Measurements from ENCODE around the gene TTC13. TPM values are rescaled to one million over a fixed set of nuclear protein-coding genes. Genes with fewer than 3 reads are reported as not detected.
A peak's percentile ranks its signal among the peaks of the same experiment; 100 is the strongest.

Gene TTC13
- total and polyA plus RNA-seq, 2 of the 13 experiments (the other 11 are each of a cell fraction or from before 2014, with no cell fraction given), result 5.8 to 15.9 TPM

DNA sequence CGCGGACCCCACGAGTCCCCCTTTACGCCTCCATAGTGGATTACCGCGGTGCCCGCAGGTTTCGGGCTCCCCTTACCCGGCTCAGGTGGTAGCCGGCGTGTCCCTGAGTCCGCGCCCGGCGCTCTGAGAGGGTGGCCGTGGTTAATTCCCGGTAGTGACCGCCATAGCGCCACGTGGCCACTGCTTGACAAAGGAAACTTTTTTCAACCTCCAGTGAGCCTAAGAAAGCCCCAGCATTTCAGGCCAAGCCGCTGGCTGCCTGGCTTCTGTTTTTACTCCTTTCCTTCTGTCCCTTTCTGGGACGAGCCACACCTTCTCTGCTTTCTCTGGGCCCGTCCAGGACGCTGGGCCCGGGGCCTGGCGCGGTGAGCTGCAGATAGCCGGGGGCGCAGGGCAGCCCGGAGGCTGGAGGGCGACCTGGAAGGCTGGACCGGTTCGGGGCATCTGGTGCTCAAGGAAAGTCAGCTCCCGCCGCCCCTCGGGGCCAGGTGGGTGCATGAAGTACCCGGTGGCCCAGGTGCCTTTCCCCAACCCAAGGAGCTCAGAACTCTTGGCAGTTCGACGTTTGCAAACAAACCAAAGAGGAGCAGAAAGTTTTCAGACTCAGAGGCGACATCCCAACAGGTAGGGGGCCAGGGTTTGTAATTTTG lies 109.8 kb downstream of the TTC13 start (continued):
- TF ChIP-seq, protein P1, sequence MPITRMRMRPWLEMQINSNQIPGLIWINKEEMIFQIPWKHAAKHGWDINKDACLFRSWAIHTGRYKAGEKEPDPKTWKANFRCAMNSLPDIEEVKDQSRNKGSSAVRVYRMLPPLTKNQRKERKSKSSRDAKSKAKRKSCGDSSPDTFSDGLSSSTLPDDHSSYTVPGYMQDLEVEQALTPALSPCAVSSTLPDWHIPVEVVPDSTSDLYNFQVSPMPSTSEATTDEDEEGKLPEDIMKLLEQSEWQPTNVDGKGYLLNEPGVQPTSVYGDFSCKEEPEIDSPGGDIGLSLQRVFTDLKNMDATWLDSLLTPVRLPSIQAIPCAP (CRISPR knock-in tag; IDR thresholded peaks at IDR 0.05; ENCODE audit: low read depth), result no peak
- TF ChIP-seq ZNF720 (CRISPR knock-in tag; IDR thresholded peaks at IDR 0.05) (no peak), ZFX (CRISPR knock-in tag; IDR thresholded peaks at IDR 0.05; ENCODE audit: low read depth) (peak; percentile 79), ARNT (IDR thresholded peaks at IDR 0.05) (no peak), CHCHD3 (CRISPR knock-in tag; IDR thresholded peaks at IDR 0.05) (no peak), ZNF546 (CRISPR knock-in tag; conservative IDR thresholded peaks at IDR 0.05) (peak; percentile 63), ASH2L (IDR thresholded peaks at IDR 0.05; ENCODE audit: insufficient read length, low read depth, low read length) (no peak), SPEN (CRISPR knock-in tag; IDR thresholded peaks at IDR 0.05; ENCODE audit: low read depth) (no peak; the same call in 1 of the 2 replicates), ZNF484 (CRISPR knock-in tag; IDR thresholded peaks at IDR 0.05; ENCODE audit: borderline replicate concordance, low read depth) (no peak), DR1 (CRISPR knock-in tag; IDR thresholded peaks at IDR 0.05) (peak; percentile 39; the same call in 1 of the 2 replicates), PITX1 (CRISPR knock-in tag; IDR thresholded peaks at IDR 0.05) (0 out of 2 replicates have a peak, but pooled peaks have one; percentile 50)
- TF ChIP-seq, protein P2, sequence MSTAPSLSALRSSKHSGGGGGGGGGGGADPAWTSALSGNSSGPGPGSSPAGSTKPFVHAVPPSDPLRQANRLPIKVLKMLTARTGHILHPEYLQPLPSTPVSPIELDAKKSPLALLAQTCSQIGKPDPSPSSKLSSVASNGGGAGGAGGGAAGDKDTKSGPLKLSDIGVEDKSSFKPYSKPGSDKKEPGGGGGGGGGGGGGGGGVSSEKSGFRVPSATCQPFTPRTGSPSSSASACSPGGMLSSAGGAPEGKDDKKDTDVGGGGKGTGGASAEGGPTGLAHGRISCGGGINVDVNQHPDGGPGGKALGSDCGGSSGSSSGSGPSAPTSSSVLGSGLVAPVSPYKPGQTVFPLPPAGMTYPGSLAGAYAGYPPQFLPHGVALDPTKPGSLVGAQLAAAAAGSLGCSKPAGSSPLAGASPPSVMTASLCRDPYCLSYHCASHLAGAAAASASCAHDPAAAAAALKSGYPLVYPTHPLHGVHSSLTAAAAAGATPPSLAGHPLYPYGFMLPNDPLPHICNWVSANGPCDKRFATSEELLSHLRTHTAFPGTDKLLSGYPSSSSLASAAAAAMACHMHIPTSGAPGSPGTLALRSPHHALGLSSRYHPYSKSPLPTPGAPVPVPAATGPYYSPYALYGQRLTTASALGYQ (CRISPR knock-in tag; IDR thresholded peaks at IDR 0.05), result no peak
- TF ChIP-seq, protein P3, sequence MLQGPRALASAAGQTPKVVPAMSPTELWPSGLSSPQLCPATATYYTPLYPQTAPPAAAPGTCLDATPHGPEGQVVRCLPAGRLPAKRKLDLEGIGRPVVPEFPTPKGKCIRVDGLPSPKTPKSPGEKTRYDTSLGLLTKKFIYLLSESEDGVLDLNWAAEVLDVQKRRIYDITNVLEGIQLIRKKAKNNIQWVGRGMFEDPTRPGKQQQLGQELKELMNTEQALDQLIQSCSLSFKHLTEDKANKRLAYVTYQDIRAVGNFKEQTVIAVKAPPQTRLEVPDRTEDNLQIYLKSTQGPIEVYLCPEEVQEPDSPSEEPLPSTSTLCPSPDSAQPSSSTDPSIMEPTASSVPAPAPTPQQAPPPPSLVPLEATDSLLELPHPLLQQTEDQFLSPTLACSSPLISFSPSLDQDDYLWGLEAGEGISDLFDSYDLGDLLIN (CRISPR knock-in tag; IDR thresholded peaks at IDR 0.05; ENCODE audit: borderline replicate concordance), result no peak
- TF ChIP-seq, protein P4, sequence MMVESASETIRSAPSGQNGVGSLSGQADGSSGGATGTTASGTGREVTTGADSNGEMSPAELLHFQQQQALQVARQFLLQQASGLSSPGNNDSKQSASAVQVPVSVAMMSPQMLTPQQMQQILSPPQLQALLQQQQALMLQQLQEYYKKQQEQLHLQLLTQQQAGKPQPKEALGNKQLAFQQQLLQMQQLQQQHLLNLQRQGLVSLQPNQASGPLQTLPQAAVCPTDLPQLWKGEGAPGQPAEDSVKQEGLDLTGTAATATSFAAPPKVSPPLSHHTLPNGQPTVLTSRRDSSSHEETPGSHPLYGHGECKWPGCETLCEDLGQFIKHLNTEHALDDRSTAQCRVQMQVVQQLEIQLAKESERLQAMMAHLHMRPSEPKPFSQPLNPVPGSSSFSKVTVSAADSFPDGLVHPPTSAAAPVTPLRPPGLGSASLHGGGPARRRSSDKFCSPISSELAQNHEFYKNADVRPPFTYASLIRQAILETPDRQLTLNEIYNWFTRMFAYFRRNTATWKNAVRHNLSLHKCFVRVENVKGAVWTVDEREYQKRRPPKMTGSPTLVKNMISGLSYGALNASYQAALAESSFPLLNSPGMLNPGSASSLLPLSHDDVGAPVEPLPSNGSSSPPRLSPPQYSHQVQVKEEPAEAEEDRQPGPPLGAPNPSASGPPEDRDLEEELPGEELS (CRISPR knock-in tag; IDR thresholded peaks at IDR 0.05), result no peak
- TF ChIP-seq, protein P5, sequence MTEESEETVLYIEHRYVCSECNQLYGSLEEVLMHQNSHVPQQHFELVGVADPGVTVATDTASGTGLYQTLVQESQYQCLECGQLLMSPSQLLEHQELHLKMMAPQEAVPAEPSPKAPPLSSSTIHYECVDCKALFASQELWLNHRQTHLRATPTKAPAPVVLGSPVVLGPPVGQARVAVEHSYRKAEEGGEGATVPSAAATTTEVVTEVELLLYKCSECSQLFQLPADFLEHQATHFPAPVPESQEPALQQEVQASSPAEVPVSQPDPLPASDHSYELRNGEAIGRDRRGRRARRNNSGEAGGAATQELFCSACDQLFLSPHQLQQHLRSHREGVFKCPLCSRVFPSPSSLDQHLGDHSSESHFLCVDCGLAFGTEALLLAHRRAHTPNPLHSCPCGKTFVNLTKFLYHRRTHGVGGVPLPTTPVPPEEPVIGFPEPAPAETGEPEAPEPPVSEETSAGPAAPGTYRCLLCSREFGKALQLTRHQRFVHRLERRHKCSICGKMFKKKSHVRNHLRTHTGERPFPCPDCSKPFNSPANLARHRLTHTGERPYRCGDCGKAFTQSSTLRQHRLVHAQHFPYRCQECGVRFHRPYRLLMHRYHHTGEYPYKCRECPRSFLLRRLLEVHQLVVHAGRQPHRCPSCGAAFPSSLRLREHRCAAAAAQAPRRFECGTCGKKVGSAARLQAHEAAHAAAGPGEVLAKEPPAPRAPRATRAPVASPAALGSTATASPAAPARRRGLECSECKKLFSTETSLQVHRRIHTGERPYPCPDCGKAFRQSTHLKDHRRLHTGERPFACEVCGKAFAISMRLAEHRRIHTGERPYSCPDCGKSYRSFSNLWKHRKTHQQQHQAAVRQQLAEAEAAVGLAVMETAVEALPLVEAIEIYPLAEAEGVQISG (CRISPR knock-in tag; IDR thresholded peaks at IDR 0.05), result peak; percentile 50; the same call in 1 of the 2 replicates
- TF ChIP-seq, protein P6, sequence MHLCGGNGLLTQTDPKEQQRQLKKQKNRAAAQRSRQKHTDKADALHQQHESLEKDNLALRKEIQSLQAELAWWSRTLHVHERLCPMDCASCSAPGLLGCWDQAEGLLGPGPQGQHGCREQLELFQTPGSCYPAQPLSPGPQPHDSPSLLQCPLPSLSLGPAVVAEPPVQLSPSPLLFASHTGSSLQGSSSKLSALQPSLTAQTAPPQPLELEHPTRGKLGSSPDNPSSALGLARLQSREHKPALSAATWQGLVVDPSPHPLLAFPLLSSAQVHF (CRISPR knock-in tag; IDR thresholded peaks at IDR 0.05), result no peak
